Panc1 (cell line): ENCODE measurements around the gene RPL36A. TPM values are rescaled to one million over a fixed set of nuclear protein-coding genes. Genes with fewer than 3 reads are reported as not detected.

Source experiments
- ATAC-seq: fragments of 200-7000 bp; cut with Tn5 transposase; 2 replicates; pipeline ENCODE4 v1.9.1; 2020; ENCODE audit warnings: mild to moderate bottlenecking, moderate library complexity
- BruUV-seq: library from RNA; stranded (reverse); fragments of 400-500 nt; replicated peaks from 2 replicates; lab custom pipeline; 2021; lab: Mats Ljungman, UMichigan
- CTCF ChIA-PET: fragments of 300-600 bp; sonication (Branson Sonifier 250); formaldehyde crosslinking; loops from one replicate; lab custom pipeline; 2022; ENCODE audit warnings: antibody characterized with exemption; lab: Charles Lee
- POLR2A ChIA-PET: fragments of 300-600 bp; sonication (Branson Sonifier 250); formaldehyde crosslinking; loops from one replicate; lab custom pipeline; 2022; ENCODE audit warnings: antibody characterized with exemption; lab: Charles Lee
- DNase-seq: peaks from one replicate; pipeline ENCODE4 v3.0.0-alpha.2; 2010; ENCODE audit warnings: low read depth, low spot score
- H3K27ac ChIP-seq: 2 replicates; pipeline ENCODE4 v1.5.1; 2011; ENCODE audit warnings: mild to moderate bottlenecking, low read length, inconsistent platforms
- H3K27me3 ChIP-seq: fragments of 200-500 bp; sonication (Bioruptor generic); 2 replicates; pipeline ENCODE4 v1.6.0; 2014; ENCODE audit warnings: low read length, inconsistent platforms; ENCODE audit not compliant: control insufficient read depth, insufficient read depth
- H3K36me3 ChIP-seq: fragments of 200-500 bp; sonication (Bioruptor generic); 2 replicates; pipeline ENCODE4 v1.5.1; 2014; ENCODE audit warnings: inconsistent platforms, mild to moderate bottlenecking, low read length, moderate library complexity; ENCODE audit not compliant: control insufficient read depth, insufficient read depth
- H3K4me1 ChIP-seq: 2 replicates; pipeline ENCODE4 v1.5.1; 2011; ENCODE audit warnings: inconsistent platforms, mild to moderate bottlenecking, low read length, moderate library complexity; ENCODE audit not compliant: control insufficient read depth, insufficient read depth
- H3K4me3 ChIP-seq, 2 experiments: 2 replicates each; pipeline ENCODE4 v1.5.1; 2011 to 2012; ENCODE audit warnings: low read depth in 2 of 2, low read length in 2 of 2, mild to moderate bottlenecking in 2 of 2, inconsistent platforms in 1 of 2, moderate library complexity in 1 of 2
- H3K9me3 ChIP-seq: fragments of 200-500 bp; sonication (Bioruptor generic); 2 replicates; pipeline ENCODE4 v1.5.1; 2014; ENCODE audit warnings: low read depth, mild to moderate bottlenecking, inconsistent platforms, low read length, moderate library complexity; ENCODE audit not compliant: control insufficient read depth, insufficient read depth
- CTCF ChIP-seq: fragments of 450-650 bp; IDR thresholded peaks from 2 replicates; pipeline ENCODE4 v1.5.1; 2017; ENCODE audit warnings: mild to moderate bottlenecking
- POLR2AphosphoS5 ChIP-seq: IDR thresholded peaks from 2 replicates; pipeline ENCODE4 v1.6.1; 2012; ENCODE audit warnings: mild to moderate bottlenecking, low read depth, low read length, moderate library complexity
- REST ChIP-seq, 2 experiments: IDR thresholded peaks; 2 replicates each; pipeline ENCODE4 v1.6.1; 2011 to 2012; ENCODE audit warnings: low read depth in 2 of 2, control low read depth in 1 of 2, low read length in 1 of 2, mild to moderate bottlenecking in 1 of 2, moderate library complexity in 1 of 2; ENCODE audit not compliant: insufficient read depth in 1 of 2
- SIN3A ChIP-seq: IDR thresholded peaks from 2 replicates; pipeline ENCODE4 v1.6.1; 2012; ENCODE audit warnings: low read depth, mild to moderate bottlenecking, low read length, moderate library complexity, borderline replicate concordance; ENCODE audit not compliant: insufficient read depth
- TCF7L2 ChIP-seq: IDR thresholded peaks from 2 replicates; pipeline ENCODE4 v1.6.1; 2011; ENCODE audit warnings: mild to moderate bottlenecking, low read depth, low read length, inconsistent platforms
- in situ Hi-C: cut with HindIII; loops from 2 replicates; pipeline ENCODE4 v1.10.0; 2016; ENCODE audit warnings: low sequenced_read_pairs, low pct_unique_long_range_greater_than_20kb
- intact Hi-C: fragments of 100-400 bp; cut with micrococcal nuclease; formaldehyde crosslinking; loops from one replicate; pipeline ENCODE4 v1.10.0; 2022; ENCODE audit not compliant: unreplicated experiment
- total RNA-seq: library from RNA; stranded (reverse); gene quantifications from one replicate; pipeline ENCODE4 v1.2.1, GENCODE V29; 2021; ENCODE audit not compliant: unreplicated experiment

The RPL36A gene
- total RNA-seq, 1 experiment from 2014 or later, result 308 TPM

- in situ Hi-C loops, result no loop called here
These were observed 2.2 kb upstream of the RPL36A start for GRCh38 chrX:101388604-101389003.

GRCh38 chrX:101391831-101392230, 1.0 kb downstream of the RPL36A start:
- Histone ChIP-seq H3K27me3 (no peaks in the 10 kb centered on the region), H3K36me3 (peaks cover 14% of the 10 kb centered on the region), H3K9me3 (no peaks in the 10 kb centered on the region), H3K27ac (peak overlapping the region; percentile 98), H3K4me1 (peaks cover 14% of the 10 kb centered on the region), H3K4me3 (peak overlapping the region; percentile 68 to 84)
- no TSS peak for BruUV-seq
- CTCF ChIA-PET, result no interaction called here
- intact Hi-C loops (loop anchor here (2.0 kb wide), 1 partner anchor 43 kb away; the partner anchor contains the start of gene TIMM8A), in situ Hi-C loops (no loop called here)
- POLR2A ChIA-PET, result no interaction called here
- DNase-seq (no peak), ATAC-seq (no peak)
- TF ChIP-seq REST (IDR thresholded peaks at IDR 0.05; ENCODE audit: insufficient read depth in 1 of 2, low read depth in 2 of 2, low read length in 1 of 2) (no peak), SIN3A (no peak), POLR2AphosphoS5 (no peak), CTCF (no peak), TCF7L2 (no peak)

More at GRCh38 chrX:101388604-101389003, 2.2 kb upstream of the RPL36A start:
- peaks cover 11% of the 10 kb centered on the region for H3K36me3 ChIP-seq
- DNase-seq (no peak), ATAC-seq (no peak)
- no peak overlapping the region for H3K4me3 ChIP-seq
- peaks cover 14% of the 10 kb centered on the region for H3K4me1 ChIP-seq
- POLR2A ChIA-PET, result no interaction called here
- BruUV-seq, result no TSS peak
- no peaks in the 10 kb centered on the region for H3K9me3 ChIP-seq
- H3K27me3 ChIP-seq, result no peaks in the 10 kb centered on the region
- no peak for TF ChIP-seq TCF7L2
- no peak for TF ChIP-seq CTCF
- TF ChIP-seq SIN3A, result no peak
- no peak for TF ChIP-seq REST (IDR thresholded peaks at IDR 0.05; ENCODE audit: insufficient read depth in 1 of 2, low read depth in 2 of 2, low read length in 1 of 2)
- no peak for TF ChIP-seq POLR2AphosphoS5
- H3K27ac ChIP-seq, result no peak overlapping the region
- CTCF ChIA-PET, result no interaction called here
- intact Hi-C loops, result no loop called here
